Stimulated activated CD4-positive, alpha-beta T cell treated with anti-CD3 and anti-CD28 coated beads, Interleukin-4, amount 100 ng/mL, for 1 hour (primary cell): Measurements from ENCODE around the gene FXYD4.
"Not testable (repeated sequence)": the region's sequence is repeated elsewhere in the genome, so short reads cannot be mapped to it uniquely, and the experiment has no call there.

Source experiments
- DNase-seq: peaks from one replicate; pipeline ENCODE4 v3.0.0-alpha.2; 2020

Gene FXYD4

GRCh38 chr10:43421201-43421507, 49.7 kb downstream of the FXYD4 start:
- DNase-seq, result no peak

- no peak for DNase-seq
These were observed 50.1 kb downstream of the FXYD4 start for GRCh38 chr10:43421519-43421918.

GRCh38 chr10:43421944-43422343, 50.5 kb downstream of the FXYD4 start:
- DNase-seq, result not testable (repeated sequence)

GRCh38 chr10:43424416-43424815, 53.0 kb downstream of the FXYD4 start:
- no peak for DNase-seq
